Upper lobe of right lung (tissue), 1 donor: ENCODE measurements around the gene ABCD3. TPM values are rescaled to one million over a fixed set of nuclear protein-coding genes. Genes with fewer than 3 reads are reported as not detected.

Source experiments
- ATAC-seq: fragments of 200-7000 bp; cut with Tn5 transposase; one replicate; pipeline ENCODE4 v1.9.1; 2020; ENCODE audit warnings: mild to moderate bottlenecking, moderate library complexity
- DNase-seq: peaks from one replicate; pipeline ENCODE4 v3.0.0-alpha.2; 2020
- H3K27ac ChIP-seq: fragments of 200-600 bp; one replicate; pipeline ENCODE4 v1.8.0; 2022
- H3K27me3 ChIP-seq: fragments of 200-600 bp; one replicate; pipeline ENCODE4 v1.8.0; 2022; ENCODE audit warnings: mild to moderate bottlenecking
- H3K36me3 ChIP-seq: fragments of 200-600 bp; one replicate; pipeline ENCODE4 v1.8.0; 2022
- H3K4me1 ChIP-seq: fragments of 200-600 bp; one replicate; pipeline ENCODE4 v1.8.0; 2022
- H3K4me3 ChIP-seq: fragments of 200-600 bp; one replicate; pipeline ENCODE4 v1.8.0; 2022; ENCODE audit warnings: mild to moderate bottlenecking
- H3K9me3 ChIP-seq: fragments of 200-600 bp; one replicate; pipeline ENCODE4 v1.8.0; 2022
- intact Hi-C: fragments of 100-400 bp; cut with DNase I; formaldehyde crosslinking; loops from one replicate; pipeline ENCODE4 v1.11.0; 2022
- total RNA-seq: library from RNA; stranded (reverse); fragmentation: NEBNext Ultra II Directional; extraction: Animal tissue kit (Norgen Biotek cat#: 25700); gene quantifications from one replicate; pipeline ENCODE4 v1.2.1, GENCODE V29; 2021
- TF ChIP-seq, protein P1 (sequence below): fragments of 200-600 bp; IDR thresholded peaks from one replicate; pipeline ENCODE4 v1.8.0; 2022; ENCODE audit warnings: antibody characterized with exemption
- donor health status: DM: no; HTN: yes; CAD: no; lungs with severe emphysema.

The ABCD3 gene
- total RNA-seq, 1 donor from 2014 or later, result 50.9 TPM

DNA sequence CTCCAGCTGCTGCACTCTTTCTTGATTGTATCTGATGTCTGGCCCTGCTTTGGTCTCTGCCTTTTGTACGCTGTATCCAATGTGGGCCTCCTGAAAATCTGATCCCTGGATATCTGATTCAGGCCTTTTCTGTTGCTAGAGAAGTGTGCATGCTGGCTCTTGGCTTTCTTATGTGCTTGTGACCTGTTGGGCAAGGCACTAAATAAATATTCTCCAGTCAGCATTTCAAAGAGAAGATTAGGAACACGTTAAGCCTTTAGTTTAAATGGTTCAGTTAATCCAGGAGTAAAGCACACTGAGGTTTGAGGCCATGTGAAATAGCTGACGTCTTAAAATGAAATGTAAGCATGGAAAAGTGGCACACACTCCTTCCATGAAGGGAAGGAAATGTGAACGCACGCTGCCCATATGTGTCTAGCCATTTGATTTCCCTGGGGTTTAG is 132.6 kb downstream of the ABCD3 start:
- DNase-seq (no peak), ATAC-seq (peak; percentile 35)
- H3K27ac ChIP-seq, result peak overlapping the region; percentile 42

DNA sequence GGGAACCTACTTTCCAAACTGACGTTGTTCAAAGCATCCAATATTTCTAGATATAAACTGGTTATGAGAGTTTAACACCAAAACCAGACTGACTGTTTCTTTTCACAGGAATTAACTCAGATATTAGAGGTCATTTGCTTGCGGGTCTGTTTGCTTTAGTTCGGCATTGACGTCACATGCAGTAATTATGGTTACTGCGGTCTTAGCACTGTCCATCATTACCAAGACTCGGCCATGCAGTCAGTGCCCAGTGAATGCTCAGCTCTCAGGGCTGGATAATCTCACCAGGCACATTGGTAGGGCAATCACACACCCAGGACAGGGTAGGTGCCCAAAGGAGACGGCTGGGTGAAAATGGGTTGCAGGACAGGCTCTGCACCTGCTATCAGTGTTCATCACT is 133.3 kb downstream of the ABCD3 start:
- Histone ChIP-seq H3K36me3 (no peaks in the 10 kb centered on the region), H3K27ac (peak overlapping the region; percentile 42), H3K27me3 (no peaks in the 10 kb centered on the region), H3K9me3 (no peaks in the 10 kb centered on the region), H3K4me3 (no peak overlapping the region), H3K4me1 (peaks cover 11% of the 10 kb centered on the region)
- TF ChIP-seq, protein P1, sequence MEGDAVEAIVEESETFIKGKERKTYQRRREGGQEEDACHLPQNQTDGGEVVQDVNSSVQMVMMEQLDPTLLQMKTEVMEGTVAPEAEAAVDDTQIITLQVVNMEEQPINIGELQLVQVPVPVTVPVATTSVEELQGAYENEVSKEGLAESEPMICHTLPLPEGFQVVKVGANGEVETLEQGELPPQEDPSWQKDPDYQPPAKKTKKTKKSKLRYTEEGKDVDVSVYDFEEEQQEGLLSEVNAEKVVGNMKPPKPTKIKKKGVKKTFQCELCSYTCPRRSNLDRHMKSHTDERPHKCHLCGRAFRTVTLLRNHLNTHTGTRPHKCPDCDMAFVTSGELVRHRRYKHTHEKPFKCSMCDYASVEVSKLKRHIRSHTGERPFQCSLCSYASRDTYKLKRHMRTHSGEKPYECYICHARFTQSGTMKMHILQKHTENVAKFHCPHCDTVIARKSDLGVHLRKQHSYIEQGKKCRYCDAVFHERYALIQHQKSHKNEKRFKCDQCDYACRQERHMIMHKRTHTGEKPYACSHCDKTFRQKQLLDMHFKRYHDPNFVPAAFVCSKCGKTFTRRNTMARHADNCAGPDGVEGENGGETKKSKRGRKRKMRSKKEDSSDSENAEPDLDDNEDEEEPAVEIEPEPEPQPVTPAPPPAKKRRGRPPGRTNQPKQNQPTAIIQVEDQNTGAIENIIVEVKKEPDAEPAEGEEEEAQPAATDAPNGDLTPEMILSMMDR, result no peak
- DNase-seq (no peak), ATAC-seq (no peak)
- intact Hi-C loops, result no loop called here

More for the DNA sequence above, 132.6 kb downstream of the ABCD3 start:
- TF ChIP-seq, protein P1, result no peak
- Histone ChIP-seq H3K27me3 (no peaks in the 10 kb centered on the region), H3K4me3 (no peak overlapping the region), H3K4me1 (peaks cover 11% of the 10 kb centered on the region), H3K9me3 (no peaks in the 10 kb centered on the region), H3K36me3 (no peaks in the 10 kb centered on the region)
- intact Hi-C loops, result no loop called here

DNA sequence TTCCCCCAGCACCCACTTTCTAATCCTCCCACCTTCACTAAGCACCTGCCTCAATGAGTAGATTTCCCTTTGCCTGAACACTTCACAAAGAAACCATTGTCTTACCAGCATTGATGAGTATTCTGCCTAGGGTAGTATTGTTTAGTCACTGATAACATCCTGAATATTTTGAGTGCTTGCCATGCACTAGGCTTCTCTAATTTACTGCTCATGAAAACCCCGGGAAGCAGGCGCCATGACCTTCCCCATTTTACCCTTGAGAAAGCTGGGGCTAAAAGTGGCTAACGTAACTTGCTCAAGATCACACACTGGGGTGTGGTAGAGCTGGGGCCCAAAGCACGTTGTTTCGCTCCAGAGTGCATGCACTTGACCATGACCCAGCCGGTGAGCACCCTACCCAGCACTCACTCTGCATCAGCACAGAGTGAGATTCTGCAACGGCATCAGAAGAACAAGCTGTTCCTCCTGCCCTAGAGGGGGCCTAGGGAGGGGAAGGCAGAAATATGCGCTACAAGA is 133.9 kb downstream of the ABCD3 start:
- Histone ChIP-seq H3K9me3 (no peaks in the 10 kb centered on the region), H3K4me3 (no peak overlapping the region), H3K36me3 (no peaks in the 10 kb centered on the region), H3K27ac (peak overlapping the region; percentile 42), H3K4me1 (peaks cover 11% of the 10 kb centered on the region), H3K27me3 (no peaks in the 10 kb centered on the region)
- TF ChIP-seq, protein P1, result no peak
- intact Hi-C loops, result no loop called here
- peak; percentile 82 for DNase-seq
- peak; percentile 96 for ATAC-seq

DNA sequence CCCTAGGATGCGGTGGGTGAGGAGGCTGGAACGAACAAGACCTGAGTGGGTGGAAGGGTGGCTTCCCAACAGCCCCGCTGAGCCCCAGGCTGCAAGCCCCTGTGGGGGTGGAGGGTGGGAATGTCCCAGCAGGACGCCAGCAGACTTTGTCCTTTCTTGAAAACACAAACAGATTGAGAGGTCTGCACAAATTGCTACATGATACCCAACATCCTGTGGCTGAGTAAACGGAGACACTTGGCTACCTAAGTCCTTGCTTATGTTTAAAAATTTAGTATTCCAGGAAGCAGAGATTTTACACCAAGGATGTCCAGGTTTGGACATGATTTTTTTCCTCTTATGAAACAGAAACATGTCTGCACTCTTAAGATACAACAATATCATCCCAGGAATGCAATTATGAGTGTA is 135.1 kb downstream of the ABCD3 start:
- no peak for ATAC-seq
- H3K4me1 ChIP-seq, result peaks cover 11% of the 10 kb centered on the region

DNA sequence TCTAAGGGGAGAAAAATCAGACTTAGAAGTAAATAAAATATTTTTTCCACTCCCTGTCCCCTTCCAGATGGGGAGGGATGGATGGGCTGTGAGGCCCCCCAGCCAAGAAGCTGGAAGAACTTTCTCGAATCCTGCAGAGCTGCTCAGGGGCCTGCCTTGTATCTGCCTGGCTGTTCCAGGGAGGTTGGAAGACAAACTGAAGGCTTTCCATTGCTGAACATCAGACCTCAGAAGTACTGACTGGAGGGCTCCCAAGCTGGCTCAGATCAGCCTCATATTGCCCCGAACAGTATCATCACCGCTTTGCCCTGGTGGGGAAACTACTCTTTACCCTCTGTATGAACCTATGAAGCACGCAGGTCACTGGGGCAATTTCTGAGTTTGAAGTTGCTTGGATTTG is 135.7 kb downstream of the ABCD3 start:
- Histone ChIP-seq H3K36me3 (no peaks in the 10 kb centered on the region), H3K27me3 (no peaks in the 10 kb centered on the region), H3K4me1 (peaks cover 11% of the 10 kb centered on the region), H3K9me3 (no peaks in the 10 kb centered on the region), H3K4me3 (no peak overlapping the region), H3K27ac (no peak overlapping the region)
- DNase-seq, result no peak
- TF ChIP-seq, protein P1, result no peak
- intact Hi-C loops, result no loop called here
- ATAC-seq, result no peak

More for the DNA sequence above, 135.1 kb downstream of the ABCD3 start:
- no peaks in the 10 kb centered on the region for H3K27me3 ChIP-seq
- intact Hi-C loops, result no loop called here
- no peak overlapping the region for H3K4me3 ChIP-seq
- no peaks in the 10 kb centered on the region for H3K36me3 ChIP-seq
- DNase-seq, result no peak
- TF ChIP-seq, protein P1, result no peak
- no peaks in the 10 kb centered on the region for H3K9me3 ChIP-seq
- no peak overlapping the region for H3K27ac ChIP-seq

DNA sequence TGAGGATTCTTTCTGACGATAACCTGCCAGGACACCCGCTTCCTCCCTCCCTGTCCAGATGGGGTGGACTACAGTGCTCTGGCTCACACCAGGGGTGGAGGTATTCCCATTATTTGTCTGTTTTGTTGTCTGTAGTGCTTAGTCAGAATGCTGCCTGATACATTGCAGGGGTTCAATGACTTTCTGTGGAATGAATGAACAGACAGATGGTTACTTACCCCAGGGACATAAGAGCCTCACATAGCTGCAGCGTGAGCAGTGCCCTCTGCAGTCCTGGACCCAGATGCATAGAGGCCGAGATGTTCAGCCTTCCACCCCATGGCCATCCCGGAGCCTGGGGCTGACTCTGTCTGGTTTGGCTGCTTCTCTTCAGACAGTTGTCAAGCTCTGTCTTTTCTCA is 136.4 kb downstream of the ABCD3 start:
- Histone ChIP-seq H3K27ac (no peak overlapping the region), H3K36me3 (no peaks in the 10 kb centered on the region), H3K9me3 (no peaks in the 10 kb centered on the region), H3K4me1 (peaks cover 11% of the 10 kb centered on the region), H3K27me3 (no peaks in the 10 kb centered on the region), H3K4me3 (no peak overlapping the region)
- ATAC-seq (no peak), DNase-seq (no peak)
- intact Hi-C loops, result no loop called here
- TF ChIP-seq, protein P1, result no peak
